Subcutaneous adipose tissue (tissue), 4 donors: ENCODE measurements around the gene ATP10B. TPM values are rescaled to one million over a fixed set of nuclear protein-coding genes. Genes with fewer than 3 reads are reported as not detected.

Experiments
- total RNA-seq, 4 donors: library from RNA; depleted of rRNA; stranded (reverse); fragments of >200 nt; gene quantifications; one replicate each; pipeline ENCODE4 v1.1.0, GENCODE V29; 2016
- TF ChIP-seq, protein P1 (sequence below): fragments of 450-650 bp; IDR thresholded peaks from one replicate; pipeline ENCODE4 v1.5.1; 2016; ENCODE audit warnings: low read depth, mild to moderate bottlenecking, control low read depth, antibody characterized with exemption, moderate library complexity

Gene ATP10B
- total RNA-seq, 4 donors from 2014 or later, result under 0.01 TPM; not detected in 3

- TF ChIP-seq, protein P1, sequence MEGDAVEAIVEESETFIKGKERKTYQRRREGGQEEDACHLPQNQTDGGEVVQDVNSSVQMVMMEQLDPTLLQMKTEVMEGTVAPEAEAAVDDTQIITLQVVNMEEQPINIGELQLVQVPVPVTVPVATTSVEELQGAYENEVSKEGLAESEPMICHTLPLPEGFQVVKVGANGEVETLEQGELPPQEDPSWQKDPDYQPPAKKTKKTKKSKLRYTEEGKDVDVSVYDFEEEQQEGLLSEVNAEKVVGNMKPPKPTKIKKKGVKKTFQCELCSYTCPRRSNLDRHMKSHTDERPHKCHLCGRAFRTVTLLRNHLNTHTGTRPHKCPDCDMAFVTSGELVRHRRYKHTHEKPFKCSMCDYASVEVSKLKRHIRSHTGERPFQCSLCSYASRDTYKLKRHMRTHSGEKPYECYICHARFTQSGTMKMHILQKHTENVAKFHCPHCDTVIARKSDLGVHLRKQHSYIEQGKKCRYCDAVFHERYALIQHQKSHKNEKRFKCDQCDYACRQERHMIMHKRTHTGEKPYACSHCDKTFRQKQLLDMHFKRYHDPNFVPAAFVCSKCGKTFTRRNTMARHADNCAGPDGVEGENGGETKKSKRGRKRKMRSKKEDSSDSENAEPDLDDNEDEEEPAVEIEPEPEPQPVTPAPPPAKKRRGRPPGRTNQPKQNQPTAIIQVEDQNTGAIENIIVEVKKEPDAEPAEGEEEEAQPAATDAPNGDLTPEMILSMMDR, result no peak
Observed at GRCh38 chr5:160655717-160656116, 196.3 kb downstream of the ATP10B start.

DNA sequence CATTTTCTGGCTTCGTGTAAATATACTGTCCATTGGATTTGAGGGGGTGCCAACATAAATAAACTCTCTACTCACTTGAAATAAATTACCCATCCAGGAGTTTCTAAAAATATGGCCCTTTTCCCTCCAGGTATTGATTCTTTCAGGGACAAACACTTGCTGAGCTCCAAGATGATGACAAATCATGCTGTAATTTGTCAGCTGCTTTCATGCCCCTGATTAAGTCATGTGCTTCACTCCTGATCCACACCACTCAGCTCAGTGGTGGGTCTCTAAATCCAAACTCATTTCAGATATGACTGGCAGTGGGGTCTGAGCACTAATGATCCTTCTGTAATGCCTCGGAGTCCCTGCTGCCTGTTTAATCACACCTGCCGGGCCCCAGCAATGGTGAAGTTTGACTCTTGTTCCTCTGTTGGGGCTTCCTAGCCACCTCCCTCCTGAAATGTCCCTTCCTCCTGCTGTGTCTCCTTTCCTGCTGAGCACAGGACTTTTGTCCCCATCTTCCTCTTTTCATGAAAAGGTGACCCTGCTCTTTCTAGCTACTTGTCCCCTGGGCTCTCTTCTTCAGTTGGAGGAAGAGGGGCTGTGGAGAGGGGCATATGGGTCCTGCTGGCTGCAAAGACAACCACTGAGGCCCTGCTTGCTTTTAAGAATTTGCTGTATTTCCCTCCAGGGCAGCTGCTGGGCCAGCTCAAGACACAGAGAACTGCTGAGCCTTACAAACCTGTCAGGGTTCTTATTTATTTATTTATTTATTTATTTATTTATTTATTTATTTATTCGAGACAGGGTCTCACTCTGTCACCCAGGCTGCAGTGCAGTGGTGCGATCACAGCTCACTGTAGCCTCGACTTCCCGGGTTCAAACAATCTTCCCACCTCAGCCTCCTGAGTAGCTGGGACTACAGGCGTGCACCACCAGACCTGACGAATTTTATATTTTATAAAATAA is 200.0 kb downstream of the ATP10B start:
- TF ChIP-seq, protein P1, result no peak

DNA sequence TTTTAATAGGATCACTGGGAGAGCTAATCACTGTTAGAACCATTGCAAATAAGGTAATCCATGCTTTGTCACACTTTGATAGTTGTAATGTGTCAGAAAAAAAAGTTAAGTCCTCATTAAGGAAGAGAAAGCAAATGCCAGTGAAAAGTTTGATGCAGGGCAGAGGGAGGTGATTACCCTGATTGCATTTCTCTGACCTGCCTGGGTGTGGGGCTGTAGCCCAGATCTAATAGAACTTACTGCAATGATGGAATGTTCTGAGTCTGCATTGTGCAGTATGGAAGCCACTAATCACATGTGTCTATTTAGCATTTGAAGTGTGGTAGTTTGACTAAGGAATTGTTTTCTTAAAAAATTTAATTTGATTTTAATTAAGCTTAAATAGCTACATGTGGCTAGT is 202.7 kb downstream of the ATP10B start:
- TF ChIP-seq, protein P1, result no peak

DNA sequence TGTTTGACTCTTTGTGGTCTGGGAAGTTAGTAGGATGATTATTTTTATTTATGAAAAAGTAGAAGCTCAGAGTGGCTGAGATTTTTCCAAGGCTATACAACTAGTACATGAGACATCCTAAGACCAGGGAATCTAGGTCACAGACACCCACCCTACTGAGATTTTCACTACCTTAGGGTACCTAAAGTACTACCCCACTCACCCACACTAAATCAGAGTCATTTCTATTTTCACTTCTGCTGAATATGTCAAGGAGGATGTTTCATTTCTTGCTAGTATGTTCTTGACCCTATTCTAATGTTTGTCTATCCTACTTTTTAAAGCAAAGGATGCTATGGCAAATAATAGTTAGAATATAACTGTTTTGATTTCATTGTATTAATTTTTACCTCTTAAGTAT is 206.0 kb downstream of the ATP10B start:
- TF ChIP-seq, protein P1, result no peak

- TF ChIP-seq, protein P1, result no peak
Observed at GRCh38 chr5:160643616-160644240, 208.3 kb downstream of the ATP10B start.

DNA sequence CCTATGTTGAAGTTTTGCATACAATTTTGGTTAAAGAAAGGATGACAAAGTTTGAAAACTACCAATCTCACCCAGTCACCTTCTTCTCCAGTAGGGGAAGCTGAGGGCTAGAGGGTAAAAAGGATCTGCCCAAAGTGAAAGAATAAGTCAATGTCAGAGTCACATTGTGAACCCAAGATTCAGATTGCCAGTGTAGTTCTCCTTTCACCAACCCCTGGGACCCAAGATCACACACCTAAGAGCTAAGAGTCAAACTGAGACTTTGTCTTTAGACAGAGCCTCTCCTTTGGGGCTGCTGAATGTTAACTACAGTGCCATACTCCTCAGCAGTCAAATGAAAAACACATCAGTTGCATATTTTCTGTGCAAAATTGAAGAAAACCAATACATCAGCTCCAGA is 210.6 kb downstream of the ATP10B start:
- TF ChIP-seq, protein P1, result no peak

DNA sequence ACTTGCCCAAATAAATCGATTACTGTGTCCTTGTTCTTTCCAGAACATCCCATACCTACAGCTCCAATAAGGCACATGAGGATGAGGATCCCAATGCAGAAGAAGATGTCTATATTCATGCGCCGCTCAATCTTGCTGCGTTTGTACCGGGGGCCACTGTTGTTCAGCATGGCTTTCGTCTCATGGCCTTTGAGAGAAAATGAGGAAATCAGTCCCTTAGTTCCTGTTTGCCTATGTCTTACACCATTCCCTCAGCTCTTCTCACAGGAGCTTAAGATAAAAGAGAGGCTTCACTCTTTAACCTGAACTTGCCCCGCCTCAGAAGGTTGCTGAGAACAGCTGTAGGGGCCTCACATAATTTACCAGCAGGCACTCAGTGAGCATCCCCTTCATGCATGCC is 211.6 kb downstream of the ATP10B start:
- TF ChIP-seq, protein P1, result no peak
